GM18870 (cell line): ENCODE results near the gene DMWD.

ENCODE experiments used
- ATAC-seq: cut with Tn5 transposase; IDR thresholded peaks from one replicate; pipeline ENCODE4 v1.9.1; 2021; ENCODE audit warnings: moderate library complexity; ENCODE audit not compliant: unreplicated experiment

The DMWD gene

GRCh38 chr19:45770192-45771101 is 22.2 kb downstream of the DMWD start:
- peak; percentile 35 for ATAC-seq

- no peak for ATAC-seq
Measured at GRCh38 chr19:45769821-45770191, 22.8 kb downstream of the DMWD start.

- peak; percentile 57 for ATAC-seq
Measured at GRCh38 chr19:45768984-45769782, 23.5 kb downstream of the DMWD start, which contains the start of gene SIX5. SIX5 (minus strand) TSS chr19:45769252; CDS start chr19:45768844, 408 bp downstream.

- no peak for ATAC-seq
Measured at GRCh38 chr19:45768655-45768983, 24.0 kb downstream of the DMWD start.

- no peak for ATAC-seq
Measured at GRCh38 chr19:45767881-45768654, 24.6 kb downstream of the DMWD start.

GRCh38 chr19:45767410-45767880 is 25.2 kb downstream of the DMWD start:
- no peak for ATAC-seq

GRCh38 chr19:45766869-45767346 is 25.7 kb downstream of the DMWD start:
- no peak for ATAC-seq

GRCh38 chr19:45766296-45766868 is 26.3 kb downstream of the DMWD start:
- ATAC-seq, result no peak

GRCh38 chr19:45765702-45766295 is 26.8 kb downstream of the DMWD start:
- no peak for ATAC-seq

- ATAC-seq, result no peak
Measured at GRCh38 chr19:45764945-45765701, 27.5 kb downstream of the DMWD start.

- no peak for ATAC-seq
Measured at GRCh38 chr19:45764475-45764874, 28.2 kb downstream of the DMWD start.

- no peak for ATAC-seq
Measured at GRCh38 chr19:45763691-45764294, 28.9 kb downstream of the DMWD start.

- ATAC-seq, result no peak
Measured at GRCh38 chr19:45762870-45763631, 29.6 kb downstream of the DMWD start.

- ATAC-seq, result no peak
Measured at GRCh38 chr19:45761714-45762113, 30.9 kb downstream of the DMWD start.

GRCh38 chr19:45758921-45759320 is 33.7 kb downstream of the DMWD start:
- ATAC-seq, result no peak

GRCh38 chr19:45757695-45758094 is 35.0 kb downstream of the DMWD start:
- ATAC-seq, result no peak

GRCh38 chr19:45754323-45754722 is 38.3 kb downstream of the DMWD start:
- ATAC-seq, result no peak

GRCh38 chr19:45753548-45753947 is 39.1 kb downstream of the DMWD start:
- no peak for ATAC-seq
